GM21723 (cell line): ENCODE results near the gene TAF1B.
A peak's percentile ranks its signal among the peaks of the same experiment; 100 is the strongest.

Experiments
- ATAC-seq: cut with Tn5 transposase; IDR thresholded peaks from one replicate; pipeline ENCODE4 v1.9.1; 2021; ENCODE audit warnings: mild to moderate bottlenecking, moderate library complexity; ENCODE audit not compliant: unreplicated experiment

Gene TAF1B

DNA sequence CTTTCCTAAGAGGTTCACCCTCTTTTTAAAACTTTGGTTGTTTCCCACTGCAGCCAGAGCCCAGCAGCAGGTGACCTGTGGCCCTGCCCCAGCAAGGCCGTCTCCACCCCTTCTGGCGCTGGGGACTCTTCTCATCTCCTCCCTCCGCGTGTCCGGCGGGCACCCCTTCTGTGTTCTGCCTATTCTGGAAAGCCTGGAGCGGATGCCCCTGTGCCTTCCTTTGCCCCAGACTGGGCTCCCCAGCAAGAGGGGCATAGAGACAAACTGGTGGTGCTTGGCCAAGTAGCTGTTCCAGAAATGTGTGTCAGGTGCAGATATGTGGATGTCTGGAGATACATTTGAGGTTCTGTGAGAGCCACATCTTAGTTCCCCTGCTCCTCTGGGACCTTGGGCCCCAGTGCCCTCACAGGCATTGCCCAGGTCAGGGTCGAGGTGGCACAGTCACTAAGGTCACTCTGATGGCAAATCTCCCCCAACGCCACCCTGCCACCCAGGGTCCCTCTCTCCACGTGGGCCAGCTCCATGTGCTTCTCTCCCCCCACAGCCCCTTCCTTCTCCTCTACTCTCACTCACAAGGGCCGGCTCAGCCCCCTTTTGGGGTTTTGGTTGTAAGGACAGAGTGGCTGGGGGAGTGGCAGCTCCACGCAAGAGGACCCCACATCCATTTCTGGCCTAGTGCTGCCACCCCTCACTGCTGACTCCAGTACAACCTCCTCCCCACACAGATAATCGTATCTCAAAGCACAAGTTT lies 35.5 kb upstream of the TAF1B start:
- ATAC-seq = no peak

DNA sequence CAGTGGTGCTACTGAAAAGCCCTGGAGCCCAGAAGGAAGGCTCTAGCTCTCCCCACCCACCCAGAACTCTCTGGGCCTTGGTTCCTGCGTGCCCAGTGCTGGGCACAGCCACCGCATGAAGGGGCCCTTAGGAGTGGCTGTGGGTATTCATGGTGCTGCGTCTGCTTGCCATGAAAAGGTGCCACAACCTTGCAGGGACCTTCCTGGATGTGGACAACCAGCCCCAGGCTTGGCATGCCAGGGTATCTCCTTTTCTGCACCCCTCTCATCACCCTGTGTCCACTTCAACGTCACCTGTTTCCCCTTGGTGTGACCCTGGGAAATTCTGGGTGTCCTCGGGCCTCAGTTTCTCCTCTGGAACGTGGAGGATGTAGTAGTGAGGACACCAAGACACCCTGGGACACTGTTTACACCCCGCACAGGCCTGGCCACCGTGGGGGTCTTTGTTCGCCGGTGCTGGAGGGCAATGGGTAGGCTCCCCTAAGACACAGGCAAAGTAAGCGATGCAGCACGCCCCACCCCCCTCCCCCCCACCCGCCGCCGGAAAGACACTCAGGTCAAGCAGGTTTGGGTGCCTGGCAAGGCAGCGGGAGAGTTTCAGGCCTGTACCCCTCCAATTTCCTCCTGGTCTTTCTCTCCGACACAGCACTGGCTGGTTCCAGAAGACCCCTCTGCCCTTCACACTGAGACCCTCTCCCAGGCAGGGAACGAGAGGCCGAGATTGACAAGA lies 34.8 kb upstream of the TAF1B start:
- ATAC-seq = no peak

DNA sequence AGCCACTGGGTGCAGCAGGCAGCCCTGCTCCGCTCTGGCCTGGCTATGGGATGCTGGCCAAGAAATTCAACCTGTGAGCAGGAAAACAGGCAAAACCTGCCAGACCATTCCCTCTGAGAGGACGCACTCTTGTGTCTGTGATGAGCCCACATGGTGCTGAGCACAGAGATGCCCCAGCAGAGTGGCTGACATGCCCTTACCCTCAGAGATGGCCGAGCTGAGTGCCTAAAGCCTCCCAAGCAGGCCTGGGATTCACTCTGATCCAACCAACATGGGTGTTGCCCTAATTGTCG lies 34.3 kb upstream of the TAF1B start:
- no peak for ATAC-seq

DNA sequence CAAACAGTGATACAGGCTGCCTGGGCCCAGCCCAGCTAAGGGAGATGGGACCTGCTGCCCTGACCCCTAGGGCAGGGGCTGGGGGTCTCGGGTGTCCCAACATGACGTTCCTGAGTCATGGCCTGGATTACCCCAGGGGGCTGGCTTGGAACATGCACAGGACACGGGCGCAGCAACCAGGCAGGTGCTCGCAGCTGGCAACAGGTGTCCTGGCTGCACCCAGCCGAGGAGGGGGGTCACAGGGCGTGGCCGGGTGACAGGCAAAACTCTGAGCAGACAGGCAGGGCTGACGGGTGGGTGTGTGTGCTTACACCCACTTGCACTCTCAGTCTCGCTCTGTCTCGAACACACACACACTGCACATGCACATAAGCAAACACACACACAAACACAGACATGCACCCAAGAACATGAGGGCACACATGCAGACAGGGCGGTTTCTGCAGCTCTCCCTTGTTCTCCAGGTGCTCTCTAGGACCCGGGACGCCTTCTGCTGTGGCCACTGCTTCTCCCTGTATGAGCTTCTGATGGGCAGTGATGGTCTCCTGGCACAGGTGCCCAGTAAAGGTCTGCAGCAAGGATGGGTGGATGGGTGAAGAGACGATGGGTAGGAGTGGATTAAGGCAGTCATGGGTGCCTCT lies 33.7 kb upstream of the TAF1B start:
- ATAC-seq = no peak

- no peak for ATAC-seq
Measured at GRCh38 chr2:9811216-9811615, 32.1 kb upstream of the TAF1B start.

- ATAC-seq = no peak
Measured at GRCh38 chr2:9811679-9812511, 31.4 kb upstream of the TAF1B start.

- ATAC-seq = no peak
Measured at GRCh38 chr2:9812945-9813311, 30.3 kb upstream of the TAF1B start.

DNA sequence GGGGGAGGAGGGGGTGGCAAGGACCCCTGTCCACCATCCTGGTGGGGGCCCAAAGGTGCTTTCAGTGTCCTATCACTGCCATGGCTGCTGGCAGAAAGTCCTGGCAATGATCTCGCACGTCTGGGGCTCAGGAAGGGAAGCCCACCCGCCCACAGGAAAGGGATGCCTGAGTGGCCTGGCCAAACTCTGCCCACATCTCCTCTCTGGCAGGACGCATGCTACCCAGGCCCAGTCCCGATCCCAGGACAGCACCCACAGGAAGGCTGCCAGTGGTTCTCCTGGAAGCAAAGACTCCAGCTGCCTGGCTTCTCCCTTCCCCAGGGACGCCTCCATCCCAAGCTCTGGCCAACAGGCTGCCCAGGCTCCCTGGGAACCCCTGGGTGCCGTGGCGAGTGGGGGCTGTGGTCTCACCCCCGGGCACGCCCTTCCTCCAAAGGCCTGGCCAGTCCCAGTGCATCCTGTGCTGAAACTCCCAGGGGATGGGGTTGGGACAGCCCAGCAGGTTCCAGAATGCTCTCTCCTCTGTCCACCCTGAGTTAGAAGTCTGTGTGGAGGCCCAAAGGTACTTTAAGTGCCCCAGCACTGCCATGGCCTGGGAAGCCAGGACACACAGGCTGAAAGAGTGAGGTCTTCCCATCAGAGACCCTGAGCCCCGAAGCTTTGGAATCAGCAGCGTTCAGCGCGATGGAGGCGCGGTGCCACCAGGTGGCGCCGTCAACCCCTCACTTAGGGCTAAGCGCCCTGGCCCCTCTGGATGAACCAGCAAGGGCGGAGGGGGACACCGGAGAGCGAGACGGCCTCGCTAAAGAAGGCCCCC lies 29.8 kb upstream of the TAF1B start:
- ATAC-seq = peak; percentile 61

DNA sequence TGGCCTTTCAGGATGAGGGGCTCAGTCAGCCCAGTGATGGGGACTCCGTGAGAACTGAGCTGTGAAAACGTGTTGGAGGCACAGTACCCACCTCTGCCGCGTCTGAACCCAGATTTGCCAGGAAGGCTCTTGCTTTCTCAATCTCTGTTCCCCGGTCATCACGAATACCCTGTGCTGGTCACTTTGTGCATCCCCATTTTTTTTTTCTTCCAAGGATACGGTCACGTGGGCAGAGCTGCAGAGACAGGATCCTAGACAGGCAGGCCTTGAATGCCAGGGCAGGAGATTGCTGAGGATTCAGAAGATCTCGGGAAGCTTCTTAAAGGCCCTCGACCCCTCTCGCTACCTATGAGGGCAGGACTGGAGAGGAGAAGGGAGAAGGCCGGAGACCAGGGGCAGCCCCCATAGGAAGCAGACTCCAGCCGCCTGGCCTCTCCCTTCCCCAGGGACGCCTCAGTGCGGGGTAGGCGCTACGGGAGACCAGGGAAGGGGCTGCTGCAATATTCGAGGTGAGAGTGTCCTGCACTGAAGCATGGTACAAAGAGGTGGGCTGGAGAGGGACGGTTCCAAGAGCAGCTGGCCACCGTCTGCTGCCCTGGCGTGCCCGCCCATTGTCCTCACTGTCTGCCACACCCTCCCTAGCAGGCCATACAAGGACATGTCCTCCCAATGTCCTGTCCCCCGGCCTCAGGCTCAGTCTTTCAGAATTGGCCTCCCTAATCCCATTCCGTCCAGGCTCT lies 29.0 kb upstream of the TAF1B start:
- no peak for ATAC-seq

DNA sequence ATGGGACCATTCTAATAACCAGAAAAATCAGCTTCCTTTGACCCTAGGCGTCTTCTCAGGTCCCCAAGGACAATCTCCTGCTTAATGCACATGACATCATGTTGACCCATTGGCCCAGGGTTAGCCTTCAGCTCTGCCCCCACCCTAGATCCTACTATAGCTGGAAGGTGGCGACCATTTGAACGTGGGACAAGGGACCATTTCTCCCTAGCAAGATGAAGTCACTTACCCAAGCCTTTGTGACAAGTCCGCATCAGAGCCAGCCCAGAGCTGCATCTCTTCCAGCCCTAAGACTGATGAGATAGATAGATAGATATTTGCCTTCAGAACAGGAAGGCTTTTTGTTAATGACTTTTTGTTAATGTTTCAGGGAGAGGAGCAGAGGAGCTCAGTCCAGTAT lies 28.2 kb upstream of the TAF1B start:
- ATAC-seq = no peak

DNA sequence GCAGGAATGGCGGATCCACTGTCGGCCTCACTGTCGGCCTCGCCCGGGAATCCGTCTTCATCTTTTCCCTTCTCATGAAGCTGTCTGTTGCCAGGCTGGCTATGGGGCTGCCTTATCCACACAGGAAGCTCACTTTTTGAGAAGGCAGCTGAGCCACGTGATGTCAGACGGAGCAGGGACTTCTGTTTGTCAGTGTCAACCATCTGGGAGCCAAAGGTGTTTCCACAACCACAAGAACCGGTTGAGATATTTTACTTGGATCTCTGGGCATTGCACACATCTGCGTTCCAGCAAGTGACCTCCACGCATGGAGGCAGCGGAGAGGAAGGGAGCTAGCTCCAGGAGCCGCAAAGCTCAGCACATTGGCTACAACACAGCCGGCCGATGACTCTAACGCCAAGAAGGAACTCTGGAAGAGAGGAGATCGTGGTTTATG lies 27.4 kb upstream of the TAF1B start:
- ATAC-seq = no peak

GRCh38 chr2:9818097-9818496 lies 25.2 kb upstream of the TAF1B start:
- ATAC-seq = no peak

GRCh38 chr2:9819551-9819950 lies 23.7 kb upstream of the TAF1B start:
- ATAC-seq = no peak

DNA sequence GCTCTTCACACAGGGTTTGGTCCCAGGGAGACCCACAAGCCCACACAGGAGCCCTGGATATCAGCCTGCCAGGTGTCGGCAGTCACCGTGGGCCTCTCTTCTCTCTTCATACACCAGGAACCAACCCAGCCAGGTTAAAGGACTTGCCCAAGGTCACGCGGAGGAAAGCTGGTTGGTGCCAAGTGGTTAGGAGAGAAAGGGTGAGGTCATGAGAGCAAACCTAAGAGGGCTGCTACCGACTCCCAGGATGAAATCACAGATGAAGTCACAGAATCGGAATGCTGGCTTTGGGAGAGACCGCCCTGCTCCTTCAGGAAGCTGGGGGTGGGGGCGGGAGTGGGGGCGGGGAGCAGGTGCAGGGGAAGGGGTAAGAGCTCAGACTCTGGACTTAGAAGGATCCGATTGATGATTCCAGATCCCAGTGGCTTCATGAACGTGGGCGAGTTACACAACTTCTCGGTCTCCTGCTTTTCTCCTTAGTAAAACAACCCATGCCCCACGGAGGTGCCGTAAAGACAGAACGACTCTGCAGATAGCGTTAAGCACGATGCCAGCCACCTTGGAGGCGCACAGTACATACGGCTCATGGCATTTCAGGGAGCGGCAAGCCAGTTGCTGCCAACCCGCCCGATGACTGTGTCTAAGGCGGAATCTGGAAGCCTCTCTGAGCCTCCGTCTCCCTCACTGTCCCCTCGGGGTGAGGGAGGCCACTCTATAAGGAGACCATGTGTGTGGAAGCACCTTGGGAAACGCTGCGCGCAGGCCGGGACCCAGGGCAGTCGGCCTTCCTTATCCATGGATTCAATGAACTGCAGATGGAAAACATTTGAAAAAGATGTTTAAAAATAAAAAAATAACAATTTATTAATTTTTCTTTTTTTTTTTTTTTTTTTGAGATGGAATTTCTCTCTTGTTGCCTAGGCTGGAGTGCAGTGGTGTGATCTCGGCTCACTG lies 23.0 kb upstream of the TAF1B start:
- no peak for ATAC-seq

DNA sequence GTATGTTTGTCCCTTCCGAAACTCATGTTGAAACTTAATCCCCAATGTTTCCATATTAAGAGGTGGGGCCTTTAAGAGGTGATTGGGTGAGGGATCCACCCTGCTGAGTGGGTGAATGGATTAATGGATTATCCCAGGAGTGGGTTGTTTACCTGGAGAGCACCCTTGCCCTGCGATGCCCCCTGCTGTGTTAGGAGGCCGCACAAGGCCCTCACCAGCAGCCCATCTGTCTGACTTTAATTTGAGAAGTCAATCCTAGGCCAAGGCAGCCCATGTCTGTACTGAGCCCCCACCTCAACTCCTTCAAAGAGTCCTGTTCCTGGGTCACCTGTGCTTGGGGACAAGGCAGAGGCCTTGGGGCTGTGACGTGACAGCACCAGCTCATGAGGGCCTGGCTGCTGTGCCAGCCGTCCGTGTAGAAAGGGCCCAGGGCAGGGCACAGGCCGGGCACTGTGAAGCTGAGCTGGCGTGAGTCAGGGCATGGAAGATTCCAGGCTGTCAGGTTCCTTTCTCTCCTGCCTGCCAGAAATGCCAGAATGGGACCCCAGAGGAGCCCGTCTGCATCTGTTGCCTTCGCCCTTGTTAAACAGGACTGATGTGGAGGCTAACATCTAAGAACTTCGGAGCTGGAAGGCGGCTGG lies 21.3 kb upstream of the TAF1B start:
- ATAC-seq = no peak

DNA sequence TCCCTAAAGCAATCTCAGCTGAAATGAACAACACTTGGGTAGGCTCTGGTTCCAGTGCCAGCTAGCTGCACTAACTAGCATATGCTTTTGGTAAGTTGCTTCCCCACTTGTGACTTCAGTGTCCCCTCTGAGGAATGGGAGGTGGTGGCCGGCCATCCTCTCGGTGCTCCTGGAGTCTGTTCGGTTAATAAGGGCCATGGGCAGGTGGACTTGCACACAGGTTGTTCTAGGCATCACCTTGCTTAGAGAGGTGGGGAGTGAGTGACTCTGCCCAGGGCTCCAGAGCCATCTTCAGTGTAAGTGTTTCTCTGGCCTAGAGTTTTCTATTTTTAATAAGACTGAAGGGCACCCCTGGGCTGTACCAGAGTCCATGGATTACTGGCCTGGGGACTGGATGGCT lies 18.8 kb upstream of the TAF1B start:
- no peak for ATAC-seq

- ATAC-seq = no peak
Measured at GRCh38 chr2:9824956-9825720, 18.1 kb upstream of the TAF1B start.

DNA sequence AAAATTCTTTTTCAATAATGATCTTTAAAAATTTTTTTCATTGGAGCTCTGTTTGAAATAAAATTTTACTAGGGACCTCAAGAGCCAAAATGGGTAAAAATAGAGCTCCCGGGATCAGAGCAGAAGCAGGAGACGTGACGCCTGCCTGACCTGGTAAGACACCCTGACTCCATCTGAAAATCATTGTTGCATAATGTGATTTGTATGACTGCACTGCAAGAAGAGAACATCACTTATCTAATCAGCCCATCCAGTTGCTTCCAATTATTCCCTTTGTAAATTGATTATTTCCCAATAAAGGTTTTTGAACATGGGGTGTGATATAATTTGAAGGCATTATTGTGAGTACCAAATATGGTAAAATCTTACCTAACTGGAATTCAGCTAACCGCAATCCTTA lies 17.1 kb upstream of the TAF1B start:
- ATAC-seq = no peak
